GM18526 (cell line): ENCODE data around the gene TRIM23.

Source experiments
- POLR2A ChIP-seq: IDR thresholded peaks from 3 replicates; pipeline ENCODE4 v1.6.1; 2011; ENCODE audit not compliant: insufficient read length; ENCODE audit errors: extremely low read depth

Gene TRIM23

DNA sequence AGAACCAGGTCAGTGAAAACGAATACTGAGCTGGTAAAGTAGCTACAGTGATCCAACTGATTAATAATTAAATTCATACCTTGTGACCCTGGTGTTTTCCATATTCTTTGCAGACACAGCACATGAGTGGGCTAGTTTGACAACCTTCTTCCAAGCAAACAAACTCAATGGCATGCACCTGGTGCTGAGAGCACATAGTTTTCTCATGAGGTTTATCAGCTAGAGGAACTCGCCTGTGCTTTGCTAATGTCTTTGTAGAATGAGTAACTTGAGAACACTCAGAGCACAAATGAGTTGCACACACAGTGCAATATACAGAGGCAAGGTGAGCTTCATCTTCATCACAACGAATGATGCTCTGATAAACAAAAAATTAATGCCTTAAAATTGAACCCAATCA is 12.6 kb downstream of the TRIM23 start:
- no peak for TF ChIP-seq POLR2A

GRCh38 chr5:65588694-65589093 is 35.4 kb downstream of the TRIM23 start:
- TF ChIP-seq POLR2A, result no peak

DNA sequence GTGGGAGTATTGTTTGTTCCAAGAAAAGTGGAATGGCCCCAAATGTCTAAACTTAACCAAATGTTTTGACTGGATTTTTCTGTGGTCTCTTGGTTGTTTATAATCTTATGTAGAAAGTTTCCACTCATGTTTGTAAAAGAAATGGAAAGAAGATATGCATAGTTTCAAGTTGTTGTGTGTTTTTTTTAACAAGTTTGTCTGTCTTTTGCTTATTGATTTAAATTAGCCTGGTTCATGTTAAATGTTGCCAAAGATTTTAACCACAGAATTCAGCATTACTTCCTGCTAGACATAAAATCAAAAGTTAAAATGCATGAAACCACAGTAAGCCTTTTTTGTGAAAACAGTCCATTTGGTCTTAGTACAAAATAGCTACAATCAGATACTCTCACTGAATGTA is 47.0 kb downstream of the TRIM23 start:
- no peak for TF ChIP-seq POLR2A

DNA sequence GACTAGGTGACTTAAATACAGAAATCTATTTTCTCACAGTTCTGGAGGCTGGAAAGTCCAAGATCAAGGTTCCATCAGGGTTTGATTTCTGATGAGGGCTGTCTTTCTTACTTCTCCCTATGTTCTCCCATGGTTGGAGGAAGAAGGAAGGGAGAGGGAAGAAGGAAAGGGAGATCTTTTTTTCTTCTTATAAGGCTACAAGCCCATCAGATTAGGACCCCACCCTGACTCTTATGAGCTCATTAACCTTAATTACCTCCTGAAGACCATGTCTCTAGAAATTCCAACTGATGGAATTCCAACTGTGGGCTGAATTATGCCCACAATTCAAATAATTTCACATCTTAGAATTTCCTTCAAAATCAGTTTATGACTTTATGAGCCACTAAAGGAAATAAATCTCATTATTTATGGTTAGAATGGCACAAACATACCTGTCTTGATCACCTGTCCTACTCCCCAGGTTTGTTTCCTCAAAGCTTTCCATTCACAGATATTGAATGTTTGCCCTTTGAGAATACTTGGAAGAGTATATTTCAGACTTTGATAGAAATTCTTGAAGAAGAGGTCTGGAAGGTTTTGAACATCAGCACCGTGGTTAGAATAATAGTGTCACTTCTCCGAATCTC is 53.4 kb downstream of the TRIM23 start:
- no peak for TF ChIP-seq POLR2A

GRCh38 chr5:65566505-65566904 is 57.6 kb downstream of the TRIM23 start:
- TF ChIP-seq POLR2A, result no peak

DNA sequence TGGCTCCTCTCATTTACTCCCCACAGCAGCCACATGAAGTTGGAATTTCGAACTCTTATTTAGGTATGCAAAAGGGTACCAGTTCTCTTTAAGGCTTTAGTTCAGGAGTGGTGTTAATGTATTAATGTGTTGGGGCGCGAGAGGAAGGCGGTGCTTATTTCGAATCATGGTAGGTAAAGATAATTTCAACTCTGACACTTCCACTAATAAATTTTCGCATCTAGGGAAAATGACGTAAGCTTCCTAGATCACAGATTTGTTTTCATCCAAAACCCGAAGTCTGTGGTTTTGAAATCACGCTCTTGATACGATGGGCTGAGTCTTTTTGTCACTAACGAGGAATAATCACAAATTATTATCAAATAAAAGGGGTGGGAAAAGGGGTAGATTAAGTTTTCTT is 60.4 kb downstream of the TRIM23 start:
- TF ChIP-seq POLR2A, result no peak

GRCh38 chr5:65562731-65563701 is 61.1 kb downstream of the TRIM23 start, which contains the start of the genes CENPK and PPWD1:
Gene CENPK, minus strand, starts transcription at chr5:65563168. Its CDS starts 8,261 bp downstream, at chr5:65554907.
Gene PPWD1, plus strand, starts transcription at chr5:65563296. Its CDS starts 15 bp downstream, at chr5:65563311.
- TF ChIP-seq POLR2A, result peak; percentile 75

- no peak for TF ChIP-seq POLR2A
These were observed 67.4 kb downstream of the TRIM23 start for GRCh38 chr5:65556718-65557117.

DNA sequence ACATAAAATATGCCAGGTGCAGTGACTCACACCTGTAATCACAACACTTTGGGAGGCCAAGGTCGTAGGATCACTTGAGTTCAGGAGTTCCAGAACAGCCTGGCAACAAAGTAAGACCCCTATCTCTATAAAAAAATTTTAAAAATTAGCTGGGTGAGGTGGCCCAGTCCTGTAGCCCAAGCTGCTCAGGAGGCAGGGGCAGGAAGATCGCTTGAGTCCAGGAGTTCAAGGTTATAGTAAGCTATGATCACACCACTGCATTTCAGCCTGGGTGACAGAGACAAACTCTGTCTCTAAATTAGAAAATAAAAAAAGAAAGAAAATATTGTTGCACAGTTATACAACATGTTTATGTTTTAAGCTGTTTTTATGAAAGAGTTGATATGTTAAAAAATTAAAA is 68.0 kb downstream of the TRIM23 start:
- no peak for TF ChIP-seq POLR2A

- TF ChIP-seq POLR2A, result no peak
These were observed 68.8 kb downstream of the TRIM23 start for GRCh38 chr5:65555287-65555686.

DNA sequence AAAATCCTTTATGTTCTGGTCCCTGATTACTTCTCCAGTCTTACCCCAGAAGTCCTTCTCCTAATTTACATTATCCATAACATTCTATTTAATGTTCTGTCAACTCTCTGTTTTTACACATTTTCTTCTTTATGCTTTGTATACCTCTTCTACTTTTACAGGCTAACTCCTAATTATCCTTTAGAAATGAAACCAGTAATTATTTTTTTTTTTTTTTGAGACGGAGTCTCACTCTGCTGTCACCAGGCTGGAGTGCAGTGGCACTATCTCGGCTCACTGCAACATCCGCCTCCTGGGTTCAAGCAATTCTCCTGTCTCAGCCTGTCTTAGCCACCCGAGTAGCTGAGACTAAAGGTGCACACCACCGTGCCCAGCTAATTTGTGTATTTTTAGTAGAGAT is 70.2 kb downstream of the TRIM23 start:
- TF ChIP-seq POLR2A, result no peak

GRCh38 chr5:65548281-65548680 is 75.9 kb downstream of the TRIM23 start:
- TF ChIP-seq POLR2A, result no peak

GRCh38 chr5:65546141-65546540 is 78.0 kb downstream of the TRIM23 start:
- no peak for TF ChIP-seq POLR2A

DNA sequence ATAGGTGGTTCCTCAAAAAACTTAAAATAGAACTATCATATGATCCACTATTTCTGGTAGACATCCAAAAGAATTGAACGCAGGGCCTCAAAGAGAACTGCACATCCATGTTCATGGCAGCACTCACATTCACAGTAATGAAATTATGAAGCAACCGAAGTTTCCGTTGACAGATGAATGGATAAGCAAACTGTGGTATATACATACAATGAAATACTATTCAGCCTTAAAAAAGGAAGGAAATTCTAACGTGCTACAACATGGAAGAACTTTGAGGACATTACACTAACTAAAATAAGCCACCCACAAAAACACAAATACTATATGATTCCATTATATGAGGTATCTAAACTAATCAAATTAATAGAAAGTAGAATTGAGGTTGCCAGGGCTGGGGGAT is 79.7 kb downstream of the TRIM23 start:
- TF ChIP-seq POLR2A, result no peak

DNA sequence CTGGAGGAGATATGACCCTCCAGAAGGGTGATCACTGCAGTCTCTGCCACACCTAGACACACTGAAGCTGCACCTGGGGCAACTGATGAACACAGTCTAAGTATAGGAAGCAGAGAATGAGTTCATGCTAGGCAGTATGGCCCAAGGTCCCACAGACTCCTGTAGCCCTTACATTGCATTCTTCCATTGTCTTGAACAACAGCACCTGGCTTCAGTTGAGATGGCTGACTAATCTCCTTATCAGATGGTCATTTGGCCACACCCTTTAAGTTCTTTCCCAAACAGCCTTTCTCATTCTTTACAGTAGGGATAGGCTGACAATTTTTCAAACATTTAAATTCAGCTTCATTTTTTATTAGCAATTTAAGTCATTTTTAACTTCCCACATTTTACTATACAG is 84.3 kb downstream of the TRIM23 start:
- no peak for TF ChIP-seq POLR2A
